GM18507 (cell line): ENCODE measurements around the gene CHST12.

Experiments
- DNase-seq: peaks from one replicate; pipeline ENCODE4 v3.0.0; 2011; ENCODE audit warnings: low read depth; ENCODE audit not compliant: insufficient read length; ENCODE audit errors: extremely low spot score
- FAIRE-seq: peaks from 2 replicates; lab custom pipeline; 2011; peaks lifted over from hg19 to GRCh38; lab: Jason Lieb, UNC

CHST12 gene

GRCh38 chr7:2431260-2431867 lies 28.0 kb downstream of the CHST12 start:
- DNase-seq, result no peak
- peak; percentile 64 for FAIRE-seq

GRCh38 chr7:2432910-2433712 lies 29.7 kb downstream of the CHST12 start:
- DNase-seq (no peak), FAIRE-seq (no peak)

- FAIRE-seq (no peak), DNase-seq (no peak)
Observed at GRCh38 chr7:2433713-2434550, 30.5 kb downstream of the CHST12 start.

GRCh38 chr7:2435146-2435545 lies 31.7 kb downstream of the CHST12 start:
- DNase-seq, result no peak
- FAIRE-seq, result no peak

- DNase-seq, result no peak
Observed at GRCh38 chr7:2436341-2437104, 33.1 kb downstream of the CHST12 start.

GRCh38 chr7:2437136-2437535 lies 33.7 kb downstream of the CHST12 start:
- FAIRE-seq (no peak), DNase-seq (no peak)

More at GRCh38 chr7:2436341-2437104, 33.1 kb downstream of the CHST12 start:
- no peak for FAIRE-seq

GRCh38 chr7:2437537-2438148 lies 34.2 kb downstream of the CHST12 start:
- no peak for DNase-seq
- no peak for FAIRE-seq

GRCh38 chr7:2438186-2438585 lies 34.8 kb downstream of the CHST12 start:
- FAIRE-seq (no peak), DNase-seq (no peak)

GRCh38 chr7:2438775-2439174 lies 35.4 kb downstream of the CHST12 start:
- DNase-seq, result no peak
- no peak for FAIRE-seq

GRCh38 chr7:2440608-2441245 lies 37.3 kb downstream of the CHST12 start:
- no peak for DNase-seq
- no peak for FAIRE-seq

- no peak for FAIRE-seq
- no peak for DNase-seq
Observed at GRCh38 chr7:2441430-2442058, 38.1 kb downstream of the CHST12 start.

- no peak for FAIRE-seq
- DNase-seq, result no peak
Observed at GRCh38 chr7:2443491-2443890, 40.1 kb downstream of the CHST12 start.

- FAIRE-seq (no peak), DNase-seq (no peak)
Observed at GRCh38 chr7:2444476-2444875, 41.1 kb downstream of the CHST12 start.

GRCh38 chr7:2445047-2445446 lies 41.6 kb downstream of the CHST12 start:
- FAIRE-seq (no peak), DNase-seq (no peak)

- FAIRE-seq (no peak), DNase-seq (no peak)
Observed at GRCh38 chr7:2445898-2446555, 42.6 kb downstream of the CHST12 start.

- no peak for DNase-seq
- FAIRE-seq, result no peak
Observed at GRCh38 chr7:2446676-2447075, 43.3 kb downstream of the CHST12 start.

- DNase-seq, result no peak
- FAIRE-seq, result no peak
Observed at GRCh38 chr7:2450198-2451107, 47.0 kb downstream of the CHST12 start.
